ENCODE results near the gene TRMT10A.
A peak's percentile ranks its signal among the peaks of the same experiment; 100 is the strongest.
"Not testable (repeated sequence)": the region's sequence is repeated elsewhere in the genome, so short reads cannot be mapped to it uniquely, and the experiment has no call there.

Gene TRMT10A

GRCh38 chr4:99540277-99540939 is 23.4 kb downstream of the TRMT10A start:
- DNase-seq, result no peak

- DNase-seq, result no peak
These were observed 26.2 kb downstream of the TRMT10A start for GRCh38 chr4:99537674-99538073.

- DNase-seq, result no peak
These were observed 27.0 kb downstream of the TRMT10A start for GRCh38 chr4:99536848-99537247.

GRCh38 chr4:99536271-99536670 is 27.6 kb downstream of the TRMT10A start:
- peak; percentile 61 for DNase-seq

GRCh38 chr4:99534699-99535098 is 29.1 kb downstream of the TRMT10A start:
- DNase-seq, result not testable (repeated sequence)

GRCh38 chr4:99529956-99530355 is 33.9 kb downstream of the TRMT10A start:
- no peak for DNase-seq

- DNase-seq, result no peak
These were observed 34.6 kb downstream of the TRMT10A start for GRCh38 chr4:99529228-99529627.

GRCh38 chr4:99518601-99519295 is 45.1 kb downstream of the TRMT10A start:
- DNase-seq, result no peak

GRCh38 chr4:99510721-99511120 is 53.1 kb downstream of the TRMT10A start, which contains the start of gene C4orf17:
Gene C4orf17 (plus strand): TSS chr4:99511021. CDS start chr4:99513082, 2,061 bp downstream.
- no peak for DNase-seq

GRCh38 chr4:99507762-99508161 is 56.1 kb downstream of the TRMT10A start:
- DNase-seq, result no peak

GRCh38 chr4:99507349-99507748 is 56.5 kb downstream of the TRMT10A start:
- no peak for DNase-seq

- no peak for DNase-seq
These were observed 57.1 kb downstream of the TRMT10A start for GRCh38 chr4:99506781-99507180.

GRCh38 chr4:99504804-99505502 is 58.9 kb downstream of the TRMT10A start:
- peak; percentile 0 for DNase-seq
